ENCODE measurements around the gene BCAP31.

BCAP31 gene

DNA sequence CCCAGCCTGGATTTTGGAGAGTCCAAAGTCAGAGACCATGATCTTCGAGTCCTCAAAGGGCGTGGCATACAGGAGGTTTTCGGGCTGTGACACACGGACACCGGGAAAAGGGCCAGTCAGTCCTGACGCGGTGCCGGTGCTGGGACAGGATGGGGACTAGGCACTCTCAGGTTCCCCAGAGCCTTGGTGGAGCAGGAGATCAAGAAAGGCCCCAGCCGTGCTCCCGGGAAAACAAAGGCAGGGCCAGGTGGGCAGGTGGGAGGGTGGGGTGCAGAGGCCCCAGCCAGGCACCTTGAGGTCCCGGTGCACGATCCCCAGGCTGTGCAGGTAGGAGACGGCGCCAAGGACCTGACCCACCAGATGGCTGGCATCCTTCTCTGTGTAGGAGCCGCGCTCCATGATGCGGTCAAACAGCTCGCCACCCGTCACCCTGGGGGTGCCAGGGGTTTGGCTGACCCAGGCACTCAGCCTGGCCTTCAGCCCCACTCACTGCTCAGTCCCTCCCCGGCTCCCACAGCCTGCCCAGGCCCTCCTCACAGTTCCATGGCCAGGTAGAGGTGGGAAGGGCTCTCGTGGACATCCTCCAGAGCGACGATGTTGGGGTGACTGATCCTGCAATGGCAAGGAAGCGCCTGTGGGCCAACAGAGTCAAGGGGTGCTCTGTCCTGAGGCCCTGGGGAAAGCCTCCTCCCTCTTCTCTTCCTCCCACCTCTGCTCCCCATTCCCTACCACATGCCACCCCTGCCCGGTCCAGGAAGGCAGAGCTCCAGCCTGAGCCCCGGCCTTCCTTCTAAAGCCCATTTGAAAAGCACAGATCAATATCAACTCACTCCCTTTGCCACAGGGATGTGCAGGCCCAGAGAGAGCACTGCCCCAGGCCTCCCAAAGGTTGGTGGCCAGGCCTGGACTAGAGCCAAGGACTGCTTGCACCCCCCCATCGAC, 52.3 kb downstream of the BCAP31 start:
- DNase-seq, result no peak

DNA sequence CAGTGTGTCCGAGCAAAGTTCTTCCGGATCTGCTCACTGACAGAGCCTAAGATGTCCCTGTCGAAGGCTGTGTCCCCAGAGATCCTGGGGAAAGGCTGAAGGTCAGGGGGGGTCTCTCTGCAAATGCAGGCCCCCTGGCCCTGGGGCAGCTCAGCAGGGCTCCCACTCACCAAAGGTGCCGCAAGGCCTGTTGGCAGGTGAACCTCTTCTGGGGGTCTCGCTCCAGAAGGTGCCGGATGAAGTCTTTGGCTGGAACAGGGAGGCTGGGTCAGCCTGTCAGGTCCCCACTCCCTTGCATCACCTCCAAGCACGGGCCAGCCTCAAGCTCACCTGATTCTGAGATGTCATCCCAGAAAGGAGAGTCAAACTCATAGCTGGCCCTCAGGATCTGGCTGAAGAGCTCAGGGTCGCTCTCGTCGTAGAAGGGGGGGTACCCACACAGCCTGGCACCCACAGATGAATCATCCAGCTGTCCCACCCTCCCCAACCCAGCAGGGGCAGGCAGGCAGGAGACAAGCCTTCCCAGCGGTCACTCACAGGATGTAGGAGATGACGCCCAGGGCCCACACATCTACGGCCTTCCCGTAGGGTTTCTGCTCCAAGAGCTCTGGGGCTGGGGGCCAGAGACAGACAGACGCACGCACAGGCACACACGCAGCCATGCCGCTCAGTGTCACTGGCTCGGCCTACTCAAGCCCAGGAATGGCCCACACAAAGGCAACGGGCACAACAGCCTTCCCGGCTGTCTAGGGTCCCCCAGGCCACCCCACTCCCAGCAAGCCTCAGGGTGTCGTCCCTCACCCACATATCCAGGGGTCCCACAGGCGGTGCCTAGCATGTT, 53.2 kb downstream of the BCAP31 start:
- no peak for DNase-seq

- no peak for DNase-seq
Observed at GRCh38 chrX:153669901-153670731, 54.1 kb downstream of the BCAP31 start.

DNA sequence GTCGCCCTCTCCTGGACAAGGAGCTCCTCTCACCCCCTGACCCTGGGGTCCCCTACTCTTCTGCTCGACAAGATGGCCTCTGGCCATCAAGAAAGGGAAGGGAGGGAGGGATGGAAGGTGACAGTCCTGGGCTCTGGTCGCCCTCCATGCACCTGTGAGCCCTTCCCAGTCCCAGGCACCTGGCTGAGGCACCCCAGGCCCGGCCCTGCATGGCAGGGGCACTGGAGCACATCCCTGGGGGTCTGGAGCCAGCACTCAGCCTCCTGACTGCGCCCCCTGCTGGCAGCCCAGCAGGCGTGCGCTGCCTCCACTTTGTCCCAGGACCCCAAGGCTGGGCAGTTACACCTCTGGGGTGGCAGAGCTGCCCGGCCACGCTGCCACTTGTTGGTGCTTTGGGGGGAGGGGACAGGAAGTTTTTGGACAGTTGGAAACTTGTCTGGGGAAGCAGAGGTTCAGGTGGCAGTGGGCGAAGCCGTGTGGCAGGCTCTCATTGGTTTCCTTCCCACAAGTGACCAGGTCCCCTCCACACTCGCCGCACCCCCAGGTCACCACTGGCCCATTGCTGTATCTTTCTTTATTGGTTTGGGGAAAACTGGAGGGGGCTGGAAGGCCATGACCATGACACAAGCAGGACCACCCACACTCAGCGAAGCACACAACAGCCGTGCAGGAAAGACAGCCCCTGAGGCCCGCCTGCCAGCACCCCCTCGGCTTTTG, 54.9 kb downstream of the BCAP31 start:
- no peak for DNase-seq

DNA sequence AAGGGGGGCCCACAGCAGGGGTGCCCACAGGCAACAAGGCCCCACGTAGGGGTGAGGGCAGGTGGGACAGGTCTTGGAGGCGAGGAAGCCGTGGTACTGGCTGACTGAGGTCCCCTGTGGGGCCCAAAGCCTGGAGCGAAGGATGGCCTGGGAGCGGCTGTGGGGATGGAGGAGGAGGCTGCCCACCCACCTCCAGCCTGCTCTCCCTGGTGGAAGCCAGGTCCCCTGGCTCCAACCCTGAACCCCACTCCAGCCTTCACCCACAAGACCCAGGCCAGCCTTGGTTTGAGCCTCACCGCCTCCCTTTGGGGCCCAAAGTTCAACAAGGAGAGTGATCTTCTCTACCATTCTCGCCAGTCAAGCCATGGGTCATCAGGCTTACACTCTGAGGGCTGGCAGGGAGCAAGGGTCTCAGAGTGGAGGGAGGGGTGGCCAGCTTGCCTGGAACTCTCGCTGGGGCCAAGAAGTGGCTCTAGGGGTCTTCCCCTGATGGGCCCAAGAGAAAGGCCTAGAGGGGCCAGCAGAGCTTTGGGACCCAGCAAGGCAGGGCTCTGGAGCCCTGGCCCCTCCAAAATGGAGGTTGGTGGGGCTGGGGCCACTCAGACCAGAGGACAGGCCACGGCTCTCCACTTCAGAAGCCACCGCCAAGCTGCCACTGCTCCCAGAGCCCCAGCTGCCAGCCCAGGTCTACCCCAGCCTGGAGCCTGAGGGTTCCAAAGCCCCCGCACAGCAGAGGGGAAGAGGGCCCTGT, 55.6 kb downstream of the BCAP31 start:
- no peak for DNase-seq

GRCh38 chrX:153667956-153668396, 56.2 kb downstream of the BCAP31 start:
- DNase-seq, result peak; percentile 62

DNA sequence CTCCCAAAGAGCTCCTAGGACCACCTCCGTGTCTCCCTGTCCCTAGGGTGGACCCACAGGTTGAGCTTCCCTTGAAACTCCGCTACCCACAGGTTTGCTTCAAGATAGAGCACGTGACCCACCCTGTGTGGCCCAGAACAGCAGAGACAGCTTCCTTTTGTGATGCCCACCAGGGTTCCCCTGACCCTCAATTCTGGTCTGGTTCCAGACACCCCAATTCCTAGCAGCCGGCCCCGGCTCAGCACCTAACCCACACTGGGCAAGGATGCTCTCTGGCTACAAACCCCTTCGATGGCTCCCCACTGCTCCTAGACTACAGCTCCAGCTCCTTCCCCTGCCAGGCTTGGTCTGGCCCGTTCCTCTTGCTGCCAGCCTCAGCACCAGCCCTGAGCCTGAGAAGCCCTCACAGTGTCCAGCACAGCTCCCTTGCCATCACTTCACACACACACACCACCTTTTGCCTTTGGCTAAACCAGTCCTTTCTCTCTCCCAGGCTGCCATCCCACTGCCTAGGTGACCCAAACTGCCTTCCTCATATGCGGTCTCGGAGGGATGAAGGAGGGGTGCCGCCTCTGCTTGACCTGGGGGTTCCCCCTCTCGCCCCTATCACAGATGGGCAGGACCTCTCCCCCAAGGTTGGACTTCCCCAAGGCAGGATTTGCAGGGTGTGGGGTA, 56.8 kb downstream of the BCAP31 start:
- no peak for DNase-seq

GRCh38 chrX:153665726-153666306, 58.4 kb downstream of the BCAP31 start:
- no peak for DNase-seq

DNA sequence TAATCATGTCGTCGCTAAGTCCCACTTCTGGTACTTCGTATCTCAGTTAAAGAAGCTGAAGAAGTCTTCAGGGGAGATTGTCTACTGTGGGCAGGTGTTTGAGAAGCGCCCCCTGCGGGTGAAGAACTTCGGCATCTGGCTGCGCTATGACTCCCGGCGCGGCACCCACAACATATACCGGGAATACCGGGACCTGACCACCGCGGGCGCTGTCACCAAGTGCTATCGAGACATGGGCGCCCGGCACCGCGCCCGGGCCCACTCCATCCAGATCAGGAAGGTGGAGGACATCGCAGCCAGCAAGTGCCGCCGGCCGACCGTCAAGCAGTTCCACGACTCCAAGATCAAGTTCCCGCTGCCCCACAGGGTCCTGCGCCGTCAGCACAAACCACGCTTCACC, 61.9 kb downstream of the BCAP31 start:
- DNase-seq, result no peak

DNA sequence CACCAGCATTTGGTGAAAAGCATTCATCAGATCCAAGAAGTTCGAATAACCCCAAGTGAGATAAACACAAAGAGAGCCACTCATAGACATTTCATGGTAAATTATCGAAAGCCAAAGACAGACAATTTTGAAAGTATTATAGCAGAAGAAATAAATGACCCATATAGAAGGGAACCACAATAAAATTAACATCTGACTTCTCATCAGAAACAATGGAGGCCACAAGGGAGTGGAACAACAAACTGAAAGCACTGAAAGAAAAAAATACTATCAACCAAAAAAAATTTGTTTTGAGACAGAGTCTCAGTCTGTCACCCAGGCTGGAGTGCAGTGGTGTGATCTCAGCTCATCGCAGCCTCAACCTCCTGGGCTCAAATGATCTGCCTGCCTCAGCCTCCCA, 64.9 kb downstream of the BCAP31 start:
- no peak for DNase-seq

DNA sequence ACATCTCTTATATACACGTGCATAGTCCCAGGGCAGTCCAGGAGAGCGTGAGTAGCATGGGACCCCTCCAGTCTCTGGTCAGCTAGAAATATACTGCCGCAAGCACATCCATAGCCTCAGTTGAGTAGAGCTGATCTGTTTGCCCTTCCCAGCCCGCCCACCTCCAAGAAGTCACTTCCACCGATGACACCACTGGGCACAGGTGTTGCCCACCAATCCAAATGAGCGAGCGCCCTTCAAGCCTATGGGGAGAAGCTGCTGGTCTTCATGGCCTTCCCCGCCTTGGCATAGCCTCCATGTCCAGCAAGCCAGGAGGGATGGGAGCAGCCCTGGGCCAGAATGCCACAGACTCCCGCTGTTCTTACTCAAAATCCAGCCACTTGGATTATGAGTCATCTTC, 67.0 kb downstream of the BCAP31 start:
- no peak for DNase-seq

DNA sequence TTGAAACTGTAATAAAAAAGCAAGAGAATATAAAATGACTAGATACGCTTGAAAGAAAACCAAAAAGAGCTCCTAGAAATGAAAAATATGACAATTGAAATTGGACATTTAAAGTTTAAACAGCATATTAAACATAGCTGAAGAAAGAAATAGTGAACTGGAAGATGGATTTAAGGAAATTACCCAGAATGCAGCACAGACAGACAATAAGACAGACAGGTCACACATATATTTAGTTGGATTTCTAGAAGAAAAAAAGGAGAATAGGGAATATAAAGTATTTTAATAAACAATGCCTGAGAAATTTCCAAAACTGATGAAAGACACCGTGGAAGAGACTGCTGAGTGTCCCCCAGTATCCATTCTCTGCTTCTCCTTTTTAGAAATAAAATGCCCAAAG, 70.6 kb downstream of the BCAP31 start:
- no peak for DNase-seq

DNA sequence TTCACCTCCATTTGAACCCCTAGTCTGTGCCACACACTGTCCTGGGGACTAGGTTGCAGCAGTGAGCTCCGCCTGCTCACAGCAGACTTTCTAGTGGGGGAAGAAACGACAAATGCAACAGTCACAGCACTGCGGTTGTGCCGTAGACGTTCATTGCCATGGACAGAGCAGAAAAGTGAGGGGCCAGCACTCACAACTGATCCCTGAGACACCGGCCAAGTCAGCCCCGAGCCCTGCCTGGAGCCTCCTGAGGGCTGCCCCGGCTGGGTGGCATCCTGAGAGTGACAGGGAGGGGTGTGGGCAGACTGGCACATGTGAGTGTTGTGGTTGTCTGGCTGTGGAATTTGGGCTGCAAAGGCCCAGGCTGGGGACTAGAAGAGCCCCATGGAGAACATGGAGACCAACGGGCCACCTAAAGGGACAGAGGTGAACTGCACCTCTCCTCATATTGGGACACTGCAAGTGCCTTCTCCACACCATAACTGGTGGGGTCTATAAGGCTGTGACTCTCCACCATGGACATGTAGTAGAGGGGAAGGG, 72.6 kb downstream of the BCAP31 start:
- DNase-seq, result no peak

DNA sequence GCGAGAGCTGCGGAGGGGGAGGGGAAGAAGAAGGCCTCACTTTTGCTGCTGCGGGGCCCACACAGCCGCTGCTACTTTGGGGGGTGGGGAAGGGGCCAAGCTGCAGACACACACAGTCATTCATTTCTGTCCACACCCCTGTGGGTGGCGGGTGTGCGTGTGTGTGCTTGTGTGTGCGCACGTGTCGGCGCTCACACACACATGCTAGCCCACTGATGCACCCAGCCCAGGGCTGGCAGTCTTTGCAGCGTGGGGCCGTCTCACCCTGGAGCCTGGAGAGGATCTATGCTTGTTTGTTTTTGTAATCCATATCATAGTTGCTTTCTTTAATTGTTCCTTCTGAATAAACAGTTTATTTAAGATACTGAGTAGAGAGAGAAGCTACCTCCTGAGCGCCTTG, 73.2 kb downstream of the BCAP31 start:
- DNase-seq, result no peak
